H1 (cell line): ENCODE results near the gene NDUFS5.

ENCODE experiments used
- ATF3 ChIP-seq: IDR thresholded peaks from 2 replicates; pipeline ENCODE4 v1.6.1; 2011; ENCODE audit warnings: low read depth, mild to moderate bottlenecking, low read length; ENCODE audit not compliant: insufficient read depth
- BRCA1 ChIP-seq: IDR thresholded peaks from 2 replicates; pipeline ENCODE4 v1.6.1; 2012; ENCODE audit warnings: low read depth, low read length, improper control_type of control experiment
- JUND ChIP-seq: IDR thresholded peaks from 2 replicates; pipeline ENCODE4 v1.6.1; 2011; ENCODE audit warnings: mild to moderate bottlenecking, improper control_type of control experiment, low read length

GRCh38 chr1:39076127-39076798 lies 50.1 kb downstream of the NDUFS5 start:
- TF ChIP-seq ATF3 (no peak), JUND (no peak), BRCA1 (no peak)
